ENCODE results near the gene ALOX15B. TPM values are rescaled to one million over a fixed set of nuclear protein-coding genes. Genes with fewer than 3 reads are reported as not detected.
A peak's percentile ranks its signal among the peaks of the same experiment; 100 is the strongest.

ALOX15B gene
- total and polyA plus RNA-seq, 2 experiments from 2014 or later = 5.7 to 26.1 TPM

- no peak for DNase-seq (ENCODE audit: low spot score)
- 97% methylated on average over 7 of the region's 7 CpGs for WGBS (ENCODE audit: low lambda C conversion rate, missing lambda C conversion rate)
- H3K27me3 ChIP-seq = no peaks in the 10 kb centered on the region
- no peaks in the 10 kb centered on the region for H3K79me2 ChIP-seq
- H3K4me3 ChIP-seq = no peak overlapping the region
- no peak overlapping the region for H3K27ac ChIP-seq
- TF ChIP-seq EZH2 (IDR thresholded peaks at IDR 0.05; ENCODE audit: borderline replicate concordance) (no peak), EZH2phosphoT487 (IDR thresholded peaks at IDR 0.05; ENCODE audit: low read depth, severe bottlenecking, unreplicated experiment) (no peak), CTCF (IDR thresholded peaks at IDR 0.05; ENCODE audit: poor library complexity) (no peak)
- peaks cover 23% of the 10 kb centered on the region for H3K4me1 ChIP-seq (ENCODE audit: insufficient read depth)
- no peaks in the 10 kb centered on the region for H3K36me3 ChIP-seq (replicated peaks; ENCODE audit: insufficient read depth, low read depth)
- no peaks in the 10 kb centered on the region for H3K9me2 ChIP-seq (replicated peaks; ENCODE audit: insufficient read depth)
- no peaks in the 10 kb centered on the region for H3K9me3 ChIP-seq (ENCODE audit: low read depth)
- H3K4me2 ChIP-seq = no peak overlapping the region
- H2AFZ ChIP-seq = no peak overlapping the region
- no peaks in the 10 kb centered on the region for H4K20me1 ChIP-seq (ENCODE audit: insufficient read depth, poor library complexity, severe bottlenecking)
These were observed 14.7 kb downstream of the ALOX15B start for GRCh38 chr17:8053600-8053999.

- no peaks in the 10 kb centered on the region for H4K20me1 ChIP-seq (ENCODE audit: insufficient read depth, poor library complexity, severe bottlenecking)
These were observed 17.0 kb downstream of the ALOX15B start for GRCh38 chr17:8055851-8056231.

GRCh38 chr17:8056232-8056975 is 17.5 kb downstream of the ALOX15B start:
- Histone ChIP-seq H3K9me2 (replicated peaks; ENCODE audit: insufficient read depth) (no peaks in the 10 kb centered on the region), H3K9me3 (ENCODE audit: low read depth) (no peaks in the 10 kb centered on the region), H3K4me3 (no peak overlapping the region), H3K27me3 (peaks cover 7% of the 10 kb centered on the region), H2AFZ (peak overlapping the region; percentile 21), H3K4me1 (ENCODE audit: insufficient read depth) (peaks cover 23% of the 10 kb centered on the region), H3K36me3 (replicated peaks; ENCODE audit: insufficient read depth, low read depth) (no peaks in the 10 kb centered on the region), H3K27ac (peak overlapping the region; percentile 98), H3K4me2 (peak overlapping the region; percentile 71), H4K20me1 (ENCODE audit: insufficient read depth, poor library complexity, severe bottlenecking) (no peaks in the 10 kb centered on the region), H3K79me2 (no peaks in the 10 kb centered on the region)
- peak; percentile 74 for DNase-seq (ENCODE audit: low spot score)
- 23% methylated on average over 14 of the region's 14 CpGs for WGBS (ENCODE audit: low lambda C conversion rate, missing lambda C conversion rate)
- TF ChIP-seq EZH2 (IDR thresholded peaks at IDR 0.05; ENCODE audit: borderline replicate concordance) (no peak), CTCF (IDR thresholded peaks at IDR 0.05; ENCODE audit: poor library complexity) (no peak), EZH2phosphoT487 (IDR thresholded peaks at IDR 0.05; ENCODE audit: low read depth, severe bottlenecking, unreplicated experiment) (no peak)

More at GRCh38 chr17:8055851-8056231, 17.0 kb downstream of the ALOX15B start:
- peak overlapping the region; percentile 71 for H3K4me2 ChIP-seq
- TF ChIP-seq EZH2 (IDR thresholded peaks at IDR 0.05; ENCODE audit: borderline replicate concordance) (no peak), EZH2phosphoT487 (IDR thresholded peaks at IDR 0.05; ENCODE audit: low read depth, severe bottlenecking, unreplicated experiment) (no peak), CTCF (IDR thresholded peaks at IDR 0.05; ENCODE audit: poor library complexity) (no peak)
- no peaks in the 10 kb centered on the region for H3K36me3 ChIP-seq (replicated peaks; ENCODE audit: insufficient read depth, low read depth)
- H2AFZ ChIP-seq = peak overlapping the region; percentile 21
- H3K9me3 ChIP-seq (ENCODE audit: low read depth) = no peaks in the 10 kb centered on the region
- no peaks in the 10 kb centered on the region for H3K9me2 ChIP-seq (replicated peaks; ENCODE audit: insufficient read depth)
- no peaks in the 10 kb centered on the region for H3K79me2 ChIP-seq
- no peak overlapping the region for H3K4me3 ChIP-seq
- DNase-seq (ENCODE audit: low spot score) = peak; percentile 5
- peaks cover 23% of the 10 kb centered on the region for H3K4me1 ChIP-seq (ENCODE audit: insufficient read depth)
- H3K27me3 ChIP-seq = peaks cover under 1% of the 10 kb centered on the region
- 87% methylated on average over 3 of the region's 3 CpGs for WGBS (ENCODE audit: low lambda C conversion rate, missing lambda C conversion rate)
- H3K27ac ChIP-seq = peak overlapping the region; percentile 98

Measured in hepatocyte (in vitro differentiated cells).